GM21723 (cell line): ENCODE measurements around the gene CDH4.

ENCODE experiments used
- ATAC-seq: cut with Tn5 transposase; IDR thresholded peaks from one replicate; pipeline ENCODE4 v1.9.1; 2021; ENCODE audit warnings: mild to moderate bottlenecking, moderate library complexity; ENCODE audit not compliant: unreplicated experiment

CDH4 gene

GRCh38 chr20:61434341-61434781 is 182.3 kb downstream of the CDH4 start:
- ATAC-seq: no peak

- ATAC-seq: no peak
Observed at GRCh38 chr20:61435184-61435822, 183.2 kb downstream of the CDH4 start.

- ATAC-seq: no peak
Observed at GRCh38 chr20:61435823-61436220, 183.8 kb downstream of the CDH4 start.

- no peak for ATAC-seq
Observed at GRCh38 chr20:61436283-61436666, 184.2 kb downstream of the CDH4 start.

- ATAC-seq: no peak
Observed at GRCh38 chr20:61436667-61437279, 184.7 kb downstream of the CDH4 start.

GRCh38 chr20:61437280-61438206 is 185.5 kb downstream of the CDH4 start:
- ATAC-seq: no peak

GRCh38 chr20:61438285-61438684 is 186.2 kb downstream of the CDH4 start:
- ATAC-seq: no peak

GRCh38 chr20:61439251-61439650 is 187.2 kb downstream of the CDH4 start:
- ATAC-seq: no peak

GRCh38 chr20:61440548-61441055 is 188.5 kb downstream of the CDH4 start:
- ATAC-seq: no peak

- no peak for ATAC-seq
Observed at GRCh38 chr20:61441537-61441936, 189.5 kb downstream of the CDH4 start.

GRCh38 chr20:61442075-61442670 is 190.1 kb downstream of the CDH4 start:
- no peak for ATAC-seq

- no peak for ATAC-seq
Observed at GRCh38 chr20:61442718-61443117, 190.7 kb downstream of the CDH4 start.

GRCh38 chr20:61443443-61444126 is 191.5 kb downstream of the CDH4 start:
- ATAC-seq: no peak

- no peak for ATAC-seq
Observed at GRCh38 chr20:61444637-61445036, 192.6 kb downstream of the CDH4 start.

- no peak for ATAC-seq
Observed at GRCh38 chr20:61445138-61445537, 193.1 kb downstream of the CDH4 start.

GRCh38 chr20:61445741-61446140 is 193.7 kb downstream of the CDH4 start:
- ATAC-seq: no peak

GRCh38 chr20:61447952-61448351 is 195.9 kb downstream of the CDH4 start:
- ATAC-seq: no peak

GRCh38 chr20:61448386-61448785 is 196.3 kb downstream of the CDH4 start:
- no peak for ATAC-seq

GRCh38 chr20:61449057-61449609 is 197.1 kb downstream of the CDH4 start:
- ATAC-seq: no peak

GRCh38 chr20:61449916-61450315 is 197.9 kb downstream of the CDH4 start:
- no peak for ATAC-seq
